HG03196 (cell line): Measurements from ENCODE around the gene MDFI.
"Not testable (repeated sequence)": the region's sequence is repeated elsewhere in the genome, so short reads cannot be mapped to it uniquely, and the experiment has no call there.

ENCODE experiments used
- ATAC-seq: cut with Tn5 transposase; IDR thresholded peaks from one replicate; pipeline ENCODE4 v1.9.1; 2021; ENCODE audit not compliant: unreplicated experiment

The MDFI gene

GRCh38 chr6:41602864-41603608 lies 35.2 kb upstream of the MDFI start:
- ATAC-seq = peak; percentile 58

GRCh38 chr6:41604006-41604405 lies 34.3 kb upstream of the MDFI start:
- no peak for ATAC-seq

GRCh38 chr6:41605649-41606048 lies 32.6 kb upstream of the MDFI start:
- ATAC-seq = no peak

GRCh38 chr6:41607036-41607435 lies 31.2 kb upstream of the MDFI start:
- ATAC-seq = no peak

GRCh38 chr6:41607736-41608135 lies 30.5 kb upstream of the MDFI start:
- no peak for ATAC-seq

- no peak for ATAC-seq
Observed at GRCh38 chr6:41608443-41609151, 29.7 kb upstream of the MDFI start.

GRCh38 chr6:41614715-41615114 lies 23.6 kb upstream of the MDFI start:
- ATAC-seq = no peak

- ATAC-seq = no peak
Observed at GRCh38 chr6:41615311-41615710, 23.0 kb upstream of the MDFI start.

GRCh38 chr6:41618598-41618997 lies 19.7 kb upstream of the MDFI start:
- ATAC-seq = no peak

- ATAC-seq = not testable (repeated sequence)
Observed at GRCh38 chr6:41619193-41619592, 19.1 kb upstream of the MDFI start.

GRCh38 chr6:41621367-41621766 lies 16.9 kb upstream of the MDFI start:
- no peak for ATAC-seq

GRCh38 chr6:41621802-41622201 lies 16.5 kb upstream of the MDFI start:
- no peak for ATAC-seq

- ATAC-seq = no peak
Observed at GRCh38 chr6:41622206-41622988, 15.9 kb upstream of the MDFI start.

GRCh38 chr6:41623330-41623729 lies 14.9 kb upstream of the MDFI start:
- no peak for ATAC-seq

GRCh38 chr6:41624621-41625380 lies 13.5 kb upstream of the MDFI start:
- no peak for ATAC-seq

GRCh38 chr6:41625442-41625841 lies 12.8 kb upstream of the MDFI start:
- no peak for ATAC-seq

GRCh38 chr6:41626022-41626421 lies 12.2 kb upstream of the MDFI start:
- ATAC-seq = no peak

GRCh38 chr6:41626917-41627316 lies 11.4 kb upstream of the MDFI start:
- ATAC-seq = no peak

GRCh38 chr6:41629128-41629527 lies 9.1 kb upstream of the MDFI start:
- ATAC-seq = no peak

- no peak for ATAC-seq
Observed at GRCh38 chr6:41630069-41630468, 8.2 kb upstream of the MDFI start.

- no peak for ATAC-seq
Observed at GRCh38 chr6:41630946-41631345, 7.3 kb upstream of the MDFI start.
